ENCODE results near the gene NPW.

Gene NPW

DNA sequence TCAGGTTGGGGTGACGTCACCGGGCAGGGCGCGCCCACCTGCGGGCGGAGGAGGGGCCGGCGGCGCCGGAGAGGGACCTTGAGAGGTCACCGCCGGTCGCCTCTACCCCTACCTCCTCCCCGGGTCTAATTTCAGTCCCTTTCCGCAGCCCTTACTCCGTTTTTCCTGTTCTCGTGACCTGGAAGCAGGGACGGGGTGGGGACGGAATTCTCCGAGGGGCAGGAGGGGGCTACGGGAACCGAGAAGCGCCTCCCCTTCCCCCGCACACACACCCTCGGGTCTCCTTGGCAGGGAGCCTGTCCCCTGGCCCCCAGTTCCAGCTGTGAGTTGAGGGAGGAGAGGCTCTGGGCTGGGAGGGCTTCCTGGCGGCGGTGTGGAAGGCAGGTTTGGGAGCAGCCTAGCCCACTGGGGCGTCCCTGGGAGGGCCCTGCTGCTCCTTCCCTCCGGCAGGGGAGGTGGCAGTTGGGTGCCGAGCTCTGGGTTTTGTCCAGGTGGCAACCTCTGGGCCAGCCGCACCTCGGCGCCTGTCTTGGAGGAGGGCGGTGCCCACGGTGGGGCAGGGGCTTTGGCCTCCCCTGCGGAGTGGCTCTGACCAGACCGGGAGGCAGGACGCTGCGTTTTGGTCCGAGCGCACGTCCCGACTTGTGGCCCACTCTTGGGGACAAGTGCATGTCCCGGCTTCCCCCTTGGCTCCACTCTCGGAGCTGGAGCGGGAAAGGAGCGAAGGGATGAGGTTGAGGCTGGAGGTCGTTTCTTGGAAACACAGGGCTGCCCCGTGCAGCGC lies 29.0 kb upstream of the NPW start:
- DNase-seq (ENCODE audit: low read depth, low spot score) = no peak
- TF ChIP-seq, protein P1, sequence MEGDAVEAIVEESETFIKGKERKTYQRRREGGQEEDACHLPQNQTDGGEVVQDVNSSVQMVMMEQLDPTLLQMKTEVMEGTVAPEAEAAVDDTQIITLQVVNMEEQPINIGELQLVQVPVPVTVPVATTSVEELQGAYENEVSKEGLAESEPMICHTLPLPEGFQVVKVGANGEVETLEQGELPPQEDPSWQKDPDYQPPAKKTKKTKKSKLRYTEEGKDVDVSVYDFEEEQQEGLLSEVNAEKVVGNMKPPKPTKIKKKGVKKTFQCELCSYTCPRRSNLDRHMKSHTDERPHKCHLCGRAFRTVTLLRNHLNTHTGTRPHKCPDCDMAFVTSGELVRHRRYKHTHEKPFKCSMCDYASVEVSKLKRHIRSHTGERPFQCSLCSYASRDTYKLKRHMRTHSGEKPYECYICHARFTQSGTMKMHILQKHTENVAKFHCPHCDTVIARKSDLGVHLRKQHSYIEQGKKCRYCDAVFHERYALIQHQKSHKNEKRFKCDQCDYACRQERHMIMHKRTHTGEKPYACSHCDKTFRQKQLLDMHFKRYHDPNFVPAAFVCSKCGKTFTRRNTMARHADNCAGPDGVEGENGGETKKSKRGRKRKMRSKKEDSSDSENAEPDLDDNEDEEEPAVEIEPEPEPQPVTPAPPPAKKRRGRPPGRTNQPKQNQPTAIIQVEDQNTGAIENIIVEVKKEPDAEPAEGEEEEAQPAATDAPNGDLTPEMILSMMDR (IDR thresholded peaks at IDR 0.05; ENCODE audit: low read depth, low read length) = no peak
- no peak overlapping the region for H3K4me3 ChIP-seq (ENCODE audit: low read depth, low read length)
- in situ Hi-C loops (cut with HindIII; ENCODE audit: low sequenced_read_pairs) = no loop called here

DNA sequence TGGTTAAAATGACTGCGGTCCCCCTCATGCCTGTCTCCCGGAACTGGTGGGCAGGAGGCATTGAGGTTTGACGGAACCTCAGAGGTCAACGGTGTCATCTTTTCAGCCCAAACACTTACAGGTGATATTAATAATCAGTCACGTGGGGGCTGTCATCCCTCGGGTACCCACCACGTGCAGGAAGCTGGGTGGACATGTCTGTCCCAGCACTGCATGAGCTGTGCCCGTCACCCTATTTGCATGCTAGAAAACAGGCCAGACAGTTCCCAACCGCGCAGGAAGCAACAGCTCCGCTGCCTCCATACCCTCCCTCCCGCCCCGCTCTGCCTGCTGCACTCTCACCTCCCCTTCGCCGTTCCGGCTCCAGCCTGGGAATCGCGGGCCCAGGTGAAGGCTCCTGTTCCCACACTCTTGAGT lies 28.4 kb upstream of the NPW start:
- in situ Hi-C loops (cut with HindIII; ENCODE audit: low sequenced_read_pairs) = no loop called here
- no peak for DNase-seq (ENCODE audit: low read depth, low spot score)
- no peak overlapping the region for H3K4me3 ChIP-seq (ENCODE audit: low read depth, low read length)
- TF ChIP-seq, protein P1 (IDR thresholded peaks at IDR 0.05; ENCODE audit: low read depth, low read length) = no peak

DNA sequence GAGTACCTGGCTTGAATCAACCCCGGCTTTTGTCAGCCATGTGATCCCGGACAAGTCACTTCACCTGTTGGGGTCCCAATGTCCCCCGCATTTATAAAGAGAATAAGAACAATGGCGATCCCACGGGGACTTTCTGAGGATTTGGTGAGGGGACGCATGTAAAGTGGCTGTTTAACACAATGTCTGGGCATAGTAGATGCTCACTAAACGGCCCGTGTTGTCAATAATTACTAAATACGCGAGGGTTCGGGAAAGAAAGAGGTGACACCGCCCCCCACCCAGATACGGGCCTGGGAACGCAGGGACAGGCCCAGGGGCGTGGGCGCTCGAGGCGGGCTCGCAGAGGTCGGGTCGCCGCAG lies 28.0 kb upstream of the NPW start:
- no peak overlapping the region for H3K4me3 ChIP-seq (ENCODE audit: low read depth, low read length)
- TF ChIP-seq, protein P1 (IDR thresholded peaks at IDR 0.05; ENCODE audit: low read depth, low read length) = no peak
- in situ Hi-C loops (cut with HindIII; ENCODE audit: low sequenced_read_pairs) = no loop called here
- DNase-seq (ENCODE audit: low read depth, low spot score) = no peak

DNA sequence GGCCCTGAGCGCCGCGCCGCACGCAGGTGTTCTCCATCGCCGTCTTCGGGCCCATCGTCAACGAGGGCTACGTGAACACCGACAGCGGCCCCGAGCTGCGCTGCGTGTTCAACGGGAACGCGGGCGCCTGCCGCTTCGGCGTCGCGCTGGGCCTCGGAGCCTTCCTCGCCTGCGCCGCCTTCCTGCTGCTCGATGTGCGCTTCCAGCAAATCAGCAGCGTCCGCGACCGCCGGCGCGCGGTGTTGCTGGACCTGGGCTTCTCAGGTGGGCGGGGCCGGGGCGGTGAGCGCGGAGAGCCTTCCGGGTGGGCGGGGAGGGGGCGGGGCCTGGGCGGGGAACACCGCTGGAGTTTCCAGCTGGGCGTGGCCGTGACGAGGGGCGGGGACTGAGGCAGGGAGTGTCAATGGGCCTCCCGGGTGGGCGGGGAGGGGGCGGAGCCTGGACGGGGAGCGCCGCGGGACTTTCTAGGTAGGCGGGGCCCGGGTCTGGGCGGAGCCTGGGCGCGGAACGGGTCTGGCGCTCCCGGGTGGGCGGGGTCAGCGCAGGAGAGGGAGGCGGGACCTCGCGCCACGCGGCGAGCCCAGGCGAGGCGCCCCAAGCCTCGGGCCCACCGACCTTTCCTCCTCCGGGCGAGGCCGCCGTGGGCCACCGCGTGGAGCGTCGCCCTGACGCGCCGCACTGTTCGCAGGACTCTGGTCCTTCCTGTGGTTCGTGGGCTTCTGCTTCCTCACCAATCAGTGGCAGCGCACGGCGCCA lies 27.5 kb upstream of the NPW start:
- in situ Hi-C loops (cut with HindIII; ENCODE audit: low sequenced_read_pairs) = no loop called here
- DNase-seq (ENCODE audit: low read depth, low spot score) = peak; percentile 91
- TF ChIP-seq, protein P1 (IDR thresholded peaks at IDR 0.05; ENCODE audit: low read depth, low read length) = no peak
- no peak overlapping the region for H3K4me3 ChIP-seq (ENCODE audit: low read depth, low read length)

DNA sequence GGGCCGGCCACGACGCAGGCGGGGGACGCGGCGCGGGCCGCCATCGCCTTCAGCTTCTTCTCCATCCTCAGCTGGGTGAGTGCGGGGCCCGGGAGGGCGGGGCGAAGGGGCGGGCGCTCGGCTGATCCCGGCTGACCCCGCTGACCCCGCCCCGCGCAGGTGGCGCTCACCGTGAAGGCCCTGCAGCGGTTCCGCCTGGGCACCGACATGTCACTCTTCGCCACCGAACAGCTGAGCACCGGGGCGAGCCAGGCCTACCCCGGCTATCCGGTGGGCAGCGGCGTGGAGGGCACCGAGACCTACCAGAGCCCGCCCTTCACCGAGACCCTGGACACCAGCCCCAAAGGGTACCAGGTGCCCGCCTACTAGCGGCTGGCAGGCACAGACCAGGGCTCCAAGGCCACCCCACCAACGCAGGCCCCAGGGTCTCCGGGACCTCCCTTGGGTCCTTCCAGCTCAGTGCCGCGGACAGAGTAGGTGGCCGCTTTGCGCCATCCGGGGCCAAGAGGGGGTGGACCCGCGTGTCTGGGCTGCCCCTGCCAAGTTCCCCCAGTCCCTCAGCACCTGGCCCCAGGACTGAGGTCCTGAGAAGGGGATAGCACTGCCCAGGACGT lies 26.8 kb upstream of the NPW start:
- no peak overlapping the region for H3K4me3 ChIP-seq (ENCODE audit: low read depth, low read length)
- in situ Hi-C loops (cut with HindIII; ENCODE audit: low sequenced_read_pairs) = no loop called here
- no peak for DNase-seq (ENCODE audit: low read depth, low spot score)
- TF ChIP-seq, protein P1 (IDR thresholded peaks at IDR 0.05; ENCODE audit: low read depth, low read length) = no peak

DNA sequence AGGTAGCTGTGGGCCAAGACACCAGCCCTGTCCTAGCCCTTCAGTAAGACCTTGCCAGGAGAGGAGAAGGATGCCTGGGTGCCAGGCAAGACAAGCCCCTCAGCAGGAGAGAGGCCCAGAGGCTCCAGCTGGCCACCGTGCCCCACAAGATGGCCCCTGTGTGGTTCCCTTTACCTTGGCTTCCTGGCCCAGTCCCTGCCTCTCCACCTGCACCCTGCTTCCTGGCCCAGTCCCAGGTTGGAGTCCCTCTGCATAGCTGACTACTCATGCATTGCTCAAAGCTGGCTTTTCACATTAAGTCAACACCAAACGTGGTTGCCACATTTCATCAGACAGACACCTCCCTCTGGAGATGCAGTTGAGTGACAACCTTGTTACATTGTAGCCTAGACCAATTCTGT lies 25.9 kb upstream of the NPW start:
- DNase-seq (ENCODE audit: low read depth, low spot score) = no peak
- no peak overlapping the region for H3K4me3 ChIP-seq (ENCODE audit: low read depth, low read length)
- in situ Hi-C loops (cut with HindIII; ENCODE audit: low sequenced_read_pairs) = no loop called here
- TF ChIP-seq, protein P1 (IDR thresholded peaks at IDR 0.05; ENCODE audit: low read depth, low read length) = no peak
